ENCODE measurements around the gene IRF2.

Gene IRF2

GRCh38 chr4:184489771-184490170 lies 15.4 kb upstream of the IRF2 start:
- H3K79me2 ChIP-seq (ENCODE audit: insufficient read depth, low read depth), result no peaks in the 10 kb centered on the region
- H3K36me3 ChIP-seq (ENCODE audit: insufficient read depth), result no peaks in the 10 kb centered on the region
- no peak for TF ChIP-seq CTCF (conservative IDR thresholded peaks at IDR 0.05; ENCODE audit: low read depth, low read length)
- no peak overlapping the region for H2AFZ ChIP-seq (ENCODE audit: low read depth)
- H3K4me3 ChIP-seq (IDR thresholded peaks at IDR 0.05; ENCODE audit: insufficient read depth, low read depth, low read length), result no peak overlapping the region
- H3K27me3 ChIP-seq (ENCODE audit: insufficient read depth, low read depth), result no peaks in the 10 kb centered on the region
- H3K4me2 ChIP-seq, result no peak overlapping the region
- H4K20me1 ChIP-seq (ENCODE audit: insufficient read depth), result no peaks in the 10 kb centered on the region
- H3K4me1 ChIP-seq (ENCODE audit: low read depth, poor library complexity, severe bottlenecking), result no peaks in the 10 kb centered on the region
- no peak overlapping the region for H3K9ac ChIP-seq
- no peak overlapping the region for H3K27ac ChIP-seq

- no peak for TF ChIP-seq CTCF (conservative IDR thresholded peaks at IDR 0.05; ENCODE audit: low read depth, low read length)
- Histone ChIP-seq H3K4me3 (IDR thresholded peaks at IDR 0.05; ENCODE audit: insufficient read depth, low read depth, low read length) (no peak overlapping the region), H3K27ac (no peak overlapping the region), H3K4me2 (no peak overlapping the region), H3K4me1 (ENCODE audit: low read depth, poor library complexity, severe bottlenecking) (no peaks in the 10 kb centered on the region), H3K27me3 (ENCODE audit: insufficient read depth, low read depth) (no peaks in the 10 kb centered on the region), H3K79me2 (ENCODE audit: insufficient read depth, low read depth) (no peaks in the 10 kb centered on the region), H4K20me1 (ENCODE audit: insufficient read depth) (no peaks in the 10 kb centered on the region), H3K9ac (no peak overlapping the region), H2AFZ (ENCODE audit: low read depth) (no peak overlapping the region), H3K36me3 (ENCODE audit: insufficient read depth) (no peaks in the 10 kb centered on the region)
These were observed 13.2 kb upstream of the IRF2 start for GRCh38 chr4:184487503-184487902.

- Histone ChIP-seq H3K4me2 (no peak overlapping the region), H3K79me2 (ENCODE audit: insufficient read depth, low read depth) (no peaks in the 10 kb centered on the region), H3K4me1 (ENCODE audit: low read depth, poor library complexity, severe bottlenecking) (no peaks in the 10 kb centered on the region), H4K20me1 (ENCODE audit: insufficient read depth) (no peaks in the 10 kb centered on the region), H3K27ac (no peak overlapping the region), H3K27me3 (ENCODE audit: insufficient read depth, low read depth) (no peaks in the 10 kb centered on the region), H3K36me3 (ENCODE audit: insufficient read depth) (no peaks in the 10 kb centered on the region), H3K9ac (no peak overlapping the region), H2AFZ (ENCODE audit: low read depth) (no peak overlapping the region), H3K4me3 (IDR thresholded peaks at IDR 0.05; ENCODE audit: insufficient read depth, low read depth, low read length) (no peak overlapping the region)
- TF ChIP-seq CTCF (conservative IDR thresholded peaks at IDR 0.05; ENCODE audit: low read depth, low read length), result no peak
These were observed 10.9 kb upstream of the IRF2 start for GRCh38 chr4:184485279-184485678.

GRCh38 chr4:184481544-184481943 lies 7.2 kb upstream of the IRF2 start:
- Histone ChIP-seq H3K4me3 (IDR thresholded peaks at IDR 0.05; ENCODE audit: insufficient read depth, low read depth, low read length) (no peak overlapping the region), H2AFZ (ENCODE audit: low read depth) (no peak overlapping the region), H3K9ac (no peak overlapping the region)

More at GRCh38 chr4:184481544-184481943, 7.2 kb upstream of the IRF2 start:
- H3K79me2 ChIP-seq (ENCODE audit: insufficient read depth, low read depth), result peaks cover 3% of the 10 kb centered on the region
- no peaks in the 10 kb centered on the region for H4K20me1 ChIP-seq (ENCODE audit: insufficient read depth)
- H3K4me1 ChIP-seq (ENCODE audit: low read depth, poor library complexity, severe bottlenecking), result peaks cover 17% of the 10 kb centered on the region
- H3K27me3 ChIP-seq (ENCODE audit: insufficient read depth, low read depth), result no peaks in the 10 kb centered on the region
- H3K27ac ChIP-seq, result no peak overlapping the region
- no peak overlapping the region for H3K4me2 ChIP-seq
- no peak for TF ChIP-seq CTCF (conservative IDR thresholded peaks at IDR 0.05; ENCODE audit: low read depth, low read length)
- H3K36me3 ChIP-seq (ENCODE audit: insufficient read depth), result no peaks in the 10 kb centered on the region
